Measurements from ENCODE around the gene PSPH. TPM values are rescaled to one million over a fixed set of nuclear protein-coding genes. Genes with fewer than 3 reads are reported as not detected.
"Not testable (repeated sequence)": the region's sequence is repeated elsewhere in the genome, so short reads cannot be mapped to it uniquely, and the experiment has no call there.

Gene PSPH
- total RNA-seq, 1 donor from 2014 or later = 37.5 TPM

- Mint-ChIP-seq H3K9me3 (ENCODE audit: low read depth) (no peaks in the 10 kb centered on the region), H3K27ac (ENCODE audit: unreplicated experiment) (no peak overlapping the region), H3K36me3 (ENCODE audit: low read depth) (peaks cover 3% of the 10 kb centered on the region), H3K4me1 (ENCODE audit: low read depth) (peaks cover 22% of the 10 kb centered on the region), H3K27me3 (ENCODE audit: low read depth) (no peaks in the 10 kb centered on the region), H3K4me3 (ENCODE audit: unreplicated experiment) (no peak overlapping the region)
- no peak for TF ChIP-seq CTCF (IDR thresholded peaks at IDR 0.05)
- DNase-seq (ENCODE audit: low spot score) = no peak
Observed at GRCh38 chr7:56091591-56091990, 40.3 kb upstream of the PSPH start.

- no peak for TF ChIP-seq CTCF (IDR thresholded peaks at IDR 0.05)
- Mint-ChIP-seq H3K27ac (ENCODE audit: unreplicated experiment) (no peak overlapping the region), H3K4me1 (ENCODE audit: low read depth) (peaks cover 13% of the 10 kb centered on the region), H3K27me3 (ENCODE audit: low read depth) (no peaks in the 10 kb centered on the region), H3K36me3 (ENCODE audit: low read depth) (peaks cover 4% of the 10 kb centered on the region), H3K9me3 (ENCODE audit: low read depth) (no peaks in the 10 kb centered on the region), H3K4me3 (ENCODE audit: unreplicated experiment) (no peak overlapping the region)
- peak; percentile 77 for DNase-seq (ENCODE audit: low spot score)
Observed at GRCh38 chr7:56087445-56087844, 36.2 kb upstream of the PSPH start.

- Mint-ChIP-seq H3K36me3 (ENCODE audit: low read depth) (peaks cover 7% of the 10 kb centered on the region), H3K27me3 (ENCODE audit: low read depth) (no peaks in the 10 kb centered on the region), H3K4me3 (ENCODE audit: unreplicated experiment) (no peak overlapping the region), H3K27ac (ENCODE audit: unreplicated experiment) (no peak overlapping the region), H3K4me1 (ENCODE audit: low read depth) (peaks cover 6% of the 10 kb centered on the region), H3K9me3 (ENCODE audit: low read depth) (no peaks in the 10 kb centered on the region)
- peak; percentile 74 for DNase-seq (ENCODE audit: low spot score)
- TF ChIP-seq CTCF (IDR thresholded peaks at IDR 0.05) = no peak
Observed at GRCh38 chr7:56086761-56087160, 35.5 kb upstream of the PSPH start.

- Mint-ChIP-seq H3K27ac (ENCODE audit: unreplicated experiment) (no peak overlapping the region), H3K9me3 (ENCODE audit: low read depth) (no peaks in the 10 kb centered on the region), H3K4me1 (ENCODE audit: low read depth) (peaks cover 22% of the 10 kb centered on the region), H3K36me3 (ENCODE audit: low read depth) (peaks cover 11% of the 10 kb centered on the region), H3K4me3 (ENCODE audit: unreplicated experiment) (no peak overlapping the region), H3K27me3 (ENCODE audit: low read depth) (no peaks in the 10 kb centered on the region)
- no peak for TF ChIP-seq CTCF (IDR thresholded peaks at IDR 0.05)
- DNase-seq (ENCODE audit: low spot score) = peak; percentile 56
Observed at GRCh38 chr7:56083150-56083785, 32.0 kb upstream of the PSPH start.

GRCh38 chr7:56081626-56082340 is 30.5 kb upstream of the PSPH start:
- DNase-seq (ENCODE audit: low spot score) = peak; percentile 94
- Mint-ChIP-seq H3K36me3 (ENCODE audit: low read depth) (peaks cover 11% of the 10 kb centered on the region), H3K27ac (ENCODE audit: unreplicated experiment) (no peak overlapping the region), H3K4me3 (ENCODE audit: unreplicated experiment) (no peak overlapping the region), H3K4me1 (ENCODE audit: low read depth) (peaks cover 22% of the 10 kb centered on the region), H3K27me3 (ENCODE audit: low read depth) (no peaks in the 10 kb centered on the region), H3K9me3 (ENCODE audit: low read depth) (no peaks in the 10 kb centered on the region)
- no peak for TF ChIP-seq CTCF (IDR thresholded peaks at IDR 0.05)

GRCh38 chr7:56080726-56081435 is 29.6 kb upstream of the PSPH start:
- Mint-ChIP-seq H3K4me1 (ENCODE audit: low read depth) (peaks cover 22% of the 10 kb centered on the region), H3K36me3 (ENCODE audit: low read depth) (peaks cover 15% of the 10 kb centered on the region), H3K27ac (ENCODE audit: unreplicated experiment) (peak overlapping the region; percentile 89)
- not testable (repeated sequence) for H3K9me3 Mint-ChIP-seq (ENCODE audit: low read depth); H3K4me3 Mint-ChIP-seq (ENCODE audit: unreplicated experiment); H3K27me3 Mint-ChIP-seq (ENCODE audit: low read depth)
- DNase-seq (ENCODE audit: low spot score) = peak; percentile 77
